ENCODE measurements around the gene PAK5.

The PAK5 gene

DNA sequence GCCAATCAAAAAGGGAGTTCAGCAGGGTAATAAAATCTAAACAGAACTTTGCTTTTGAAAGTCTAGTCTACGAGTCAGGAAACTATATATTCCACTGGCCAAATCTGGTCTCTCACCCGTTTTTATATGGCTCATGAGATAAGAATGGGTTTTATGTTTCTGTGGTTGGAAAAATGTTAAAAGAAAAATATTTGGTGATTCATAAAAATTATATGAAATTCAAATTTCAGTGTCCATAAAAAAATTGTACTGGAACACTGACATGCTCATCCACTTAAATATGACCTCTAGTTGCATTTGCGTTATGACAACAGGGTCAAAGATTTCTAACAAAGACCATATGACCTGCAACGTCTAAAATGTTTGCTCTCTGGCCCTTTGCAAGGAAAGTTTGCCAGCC, 346.8 kb downstream of the PAK5 start:
- no peaks in the 10 kb centered on the region for H4K20me1 ChIP-seq (ENCODE audit: low read depth, low read length)
- H3K4me3 ChIP-seq (ENCODE audit: insufficient read depth, low read length, poor library complexity, severe bottlenecking) = no peak overlapping the region
- H3F3A ChIP-seq (ENCODE audit: insufficient read depth) = no peaks in the 10 kb centered on the region
- TF ChIP-seq CTCF (IDR thresholded peaks at IDR 0.05; ENCODE audit: insufficient read depth, low read length, poor library complexity, severe bottlenecking) (no peak), EZH2phosphoT487 (conservative IDR thresholded peaks at IDR 0.05; ENCODE audit: low read length) (no peak)
- no peaks in the 10 kb centered on the region for H3K9me3 ChIP-seq (ENCODE audit: insufficient read depth, low read length)
- no peak overlapping the region for H3K9ac ChIP-seq (ENCODE audit: low read length)
- no peaks in the 10 kb centered on the region for H3K9me2 ChIP-seq (replicated peaks; ENCODE audit: insufficient read depth, low read length)
- no peaks in the 10 kb centered on the region for H3K36me3 ChIP-seq (ENCODE audit: low read length)
- no peak overlapping the region for H3K4me2 ChIP-seq (ENCODE audit: low read depth, low read length, poor library complexity, severe bottlenecking)
- H2AFZ ChIP-seq (ENCODE audit: low read depth, low read length, severe bottlenecking) = no peak overlapping the region
- no peaks in the 10 kb centered on the region for H3K27me3 ChIP-seq (ENCODE audit: low read length)
- H3K79me2 ChIP-seq (ENCODE audit: insufficient read depth, low read length) = no peaks in the 10 kb centered on the region
- H3K27ac ChIP-seq (ENCODE audit: low read depth, low read length) = no peak overlapping the region

- H3K9me3 ChIP-seq (ENCODE audit: insufficient read depth, low read length) = no peaks in the 10 kb centered on the region
- no peaks in the 10 kb centered on the region for H3K36me3 ChIP-seq (ENCODE audit: low read length)
- no peaks in the 10 kb centered on the region for H3K27me3 ChIP-seq (ENCODE audit: low read length)
- no peaks in the 10 kb centered on the region for H3F3A ChIP-seq (ENCODE audit: insufficient read depth)
- no peak overlapping the region for H2AFZ ChIP-seq (ENCODE audit: low read depth, low read length, severe bottlenecking)
- H3K27ac ChIP-seq (ENCODE audit: low read depth, low read length) = no peak overlapping the region
- no peaks in the 10 kb centered on the region for H4K20me1 ChIP-seq (ENCODE audit: low read depth, low read length)
- no peaks in the 10 kb centered on the region for H3K79me2 ChIP-seq (ENCODE audit: insufficient read depth, low read length)
- no peak overlapping the region for H3K4me2 ChIP-seq (ENCODE audit: low read depth, low read length, poor library complexity, severe bottlenecking)
- H3K4me3 ChIP-seq (ENCODE audit: insufficient read depth, low read length, poor library complexity, severe bottlenecking) = no peak overlapping the region
- H3K9me2 ChIP-seq (replicated peaks; ENCODE audit: insufficient read depth, low read length) = no peaks in the 10 kb centered on the region
- no peak for TF ChIP-seq CTCF (IDR thresholded peaks at IDR 0.05; ENCODE audit: insufficient read depth, low read length, poor library complexity, severe bottlenecking)
- no peak for TF ChIP-seq EZH2phosphoT487 (conservative IDR thresholded peaks at IDR 0.05; ENCODE audit: low read length)
- H3K9ac ChIP-seq (ENCODE audit: low read length) = no peak overlapping the region
Measured at GRCh38 chr20:9491324-9491723, 347.6 kb downstream of the PAK5 start.

DNA sequence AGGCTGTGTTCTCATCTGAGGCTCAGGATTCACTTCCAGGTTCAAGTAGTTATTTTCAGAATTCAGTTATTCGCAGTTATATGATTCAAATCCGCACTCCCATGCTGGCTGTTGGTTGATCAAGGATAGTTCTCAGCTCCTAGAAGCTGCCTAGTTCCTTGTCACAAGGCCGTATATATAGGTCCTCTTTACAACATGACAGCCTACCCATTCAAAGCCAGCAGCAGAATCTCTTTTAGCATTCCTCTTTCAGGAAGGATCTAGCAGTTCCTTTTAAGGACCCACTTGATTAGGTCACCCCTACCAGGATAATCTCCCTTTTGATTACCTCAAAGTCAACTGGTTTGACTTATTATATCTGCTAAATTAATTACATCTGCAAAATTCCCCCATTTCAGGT, 348.2 kb downstream of the PAK5 start:
- H3K27ac ChIP-seq (ENCODE audit: low read depth, low read length) = no peak overlapping the region
- no peaks in the 10 kb centered on the region for H3K9me3 ChIP-seq (ENCODE audit: insufficient read depth, low read length)
- H3K27me3 ChIP-seq (ENCODE audit: low read length) = no peaks in the 10 kb centered on the region
- no peak for TF ChIP-seq CTCF (IDR thresholded peaks at IDR 0.05; ENCODE audit: insufficient read depth, low read length, poor library complexity, severe bottlenecking)
- TF ChIP-seq EZH2phosphoT487 (conservative IDR thresholded peaks at IDR 0.05; ENCODE audit: low read length) = no peak
- no peak overlapping the region for H3K4me2 ChIP-seq (ENCODE audit: low read depth, low read length, poor library complexity, severe bottlenecking)
- H2AFZ ChIP-seq (ENCODE audit: low read depth, low read length, severe bottlenecking) = no peak overlapping the region
- no peaks in the 10 kb centered on the region for H3K9me2 ChIP-seq (replicated peaks; ENCODE audit: insufficient read depth, low read length)
- no peaks in the 10 kb centered on the region for H3K36me3 ChIP-seq (ENCODE audit: low read length)
- H3F3A ChIP-seq (ENCODE audit: insufficient read depth) = no peaks in the 10 kb centered on the region
- H3K79me2 ChIP-seq (ENCODE audit: insufficient read depth, low read length) = no peaks in the 10 kb centered on the region
- H4K20me1 ChIP-seq (ENCODE audit: low read depth, low read length) = no peaks in the 10 kb centered on the region
- no peak overlapping the region for H3K9ac ChIP-seq (ENCODE audit: low read length)
- no peak overlapping the region for H3K4me3 ChIP-seq (ENCODE audit: insufficient read depth, low read length, poor library complexity, severe bottlenecking)

- Histone ChIP-seq H3F3A (ENCODE audit: insufficient read depth) (no peaks in the 10 kb centered on the region), H3K79me2 (ENCODE audit: insufficient read depth, low read length) (no peaks in the 10 kb centered on the region)
Measured at GRCh38 chr20:9490161-9490560, 348.7 kb downstream of the PAK5 start.

More at GRCh38 chr20:9490161-9490560, 348.7 kb downstream of the PAK5 start:
- Histone ChIP-seq H3K9me3 (ENCODE audit: insufficient read depth, low read length) (no peaks in the 10 kb centered on the region), H3K9me2 (replicated peaks; ENCODE audit: insufficient read depth, low read length) (no peaks in the 10 kb centered on the region), H3K4me2 (ENCODE audit: low read depth, low read length, poor library complexity, severe bottlenecking) (no peak overlapping the region), H3K27ac (ENCODE audit: low read depth, low read length) (no peak overlapping the region), H3K36me3 (ENCODE audit: low read length) (no peaks in the 10 kb centered on the region), H3K27me3 (ENCODE audit: low read length) (no peaks in the 10 kb centered on the region), H4K20me1 (ENCODE audit: low read depth, low read length) (no peaks in the 10 kb centered on the region), H2AFZ (ENCODE audit: low read depth, low read length, severe bottlenecking) (no peak overlapping the region), H3K9ac (ENCODE audit: low read length) (no peak overlapping the region), H3K4me3 (ENCODE audit: insufficient read depth, low read length, poor library complexity, severe bottlenecking) (no peak overlapping the region)
- TF ChIP-seq CTCF (IDR thresholded peaks at IDR 0.05; ENCODE audit: insufficient read depth, low read length, poor library complexity, severe bottlenecking) (no peak), EZH2phosphoT487 (conservative IDR thresholded peaks at IDR 0.05; ENCODE audit: low read length) (no peak)

All from SU-DHL-6 (cell line).